Epithelial cell of alveolus of lung (primary cell): ENCODE results near the gene MUCL3. TPM values are rescaled to one million over a fixed set of nuclear protein-coding genes. Genes with fewer than 3 reads are reported as not detected.

Source experiments
- total RNA-seq: library from RNA; depleted of rRNA; stranded (reverse); fragments of >200 nt; gene quantifications from 2 replicates; pipeline ENCODE4 v1.2.1, GENCODE V29; 2015

Gene MUCL3
- not detected in 2 replicates for total RNA-seq

GRCh38 chr6:30940361-30940986 is at the start of gene MUCL3:
Gene MUCL3 (plus strand): TSS chr6:30940973. CDS start chr6:30941000, 27 bp downstream.

GRCh38 chr6:30907758-30908591 is 32.8 kb upstream of the MUCL3 start, which contains the start of gene GTF2H4:
Gene GTF2H4 (plus strand): TSS chr6:30908207.

GRCh38 chr6:30914076-30914853 is 26.5 kb upstream of the MUCL3 start, which contains the start of gene VARS2:
Gene VARS2 (plus strand): TSS chr6:30914238. CDS start chr6:30914837, 599 bp downstream.

GRCh38 chr6:30931969-30932645 is 8.7 kb upstream of the MUCL3 start, which contains the start of gene SFTA2:
Gene SFTA2 (minus strand): TSS chr6:30932170. CDS start chr6:30932096, 74 bp downstream.

GRCh38 chr6:30983439-30983838 is 42.7 kb downstream of the MUCL3 start, which contains the start of gene MUC21:
Gene MUC21 (plus strand): TSS chr6:30983718. CDS start chr6:30983959, 241 bp downstream.

Other genes starting within 250 kb of the MUCL3 start
- 16.5 TPM in 2 replicates for gene NRM, start 250.0 kb upstream of the MUCL3 start, total RNA-seq
- 10.8 and 11.2 TPM in 2 replicates for gene MDC1, start 223.7 kb upstream of the MUCL3 start, total RNA-seq
- 514 and 1,241 TPM in 2 replicates for gene TUBB, start 220.6 kb upstream of the MUCL3 start, total RNA-seq
- gene FLOT1, start 198.3 kb upstream of the MUCL3 start, total RNA-seq: 100 and 118 TPM in 2 replicates
- gene IER3, start 196.4 kb upstream of the MUCL3 start, total RNA-seq: 92.7 and 292 TPM in 2 replicates
- 24.4 and 36.8 TPM in 2 replicates for gene DDR1, start 56.5 kb upstream of the MUCL3 start, total RNA-seq
- 12.3 and 22.7 TPM in 2 replicates for gene GTF2H4, start 32.8 kb upstream of the MUCL3 start, total RNA-seq
- gene VARS2, start 26.7 kb upstream of the MUCL3 start, total RNA-seq: 14.1 and 14.5 TPM in 2 replicates
- not detected in 2 replicates for gene SFTA2, start 8.8 kb upstream of the MUCL3 start, total RNA-seq
- gene MUC21, start 42.7 kb downstream of the MUCL3 start, total RNA-seq: not detected in 2 replicates
- not detected in 2 replicates for gene MUC22, start 69.5 kb downstream of the MUCL3 start, total RNA-seq
- gene C6orf15, start 171.6 kb downstream of the MUCL3 start, total RNA-seq: 0.65 TPM in 1 of 2 replicates, not detected in the other
- gene PSORS1C1, start 173.8 kb downstream of the MUCL3 start, total RNA-seq: under 0.01 and 0.16 TPM in 2 replicates
- 0.13 TPM in 1 of 2 replicates, not detected in the other for gene CDSN, start 179.5 kb downstream of the MUCL3 start, total RNA-seq
- not detected in 2 replicates for gene PSORS1C2, start 198.1 kb downstream of the MUCL3 start, total RNA-seq
- 15.9 and 17.8 TPM in 2 replicates for gene CCHCR1, start 216.8 kb downstream of the MUCL3 start, total RNA-seq
- gene TCF19, start 217.6 kb downstream of the MUCL3 start, total RNA-seq: 2.7 and 21.2 TPM in 2 replicates
- gene POU5F1, start 229.7 kb downstream of the MUCL3 start, total RNA-seq: not detected in 2 replicates